K562 (cell line): Measurements from ENCODE around the gene BCAN. TPM values are rescaled to one million over a fixed set of nuclear protein-coding genes. Genes with fewer than 3 reads are reported as not detected.

ENCODE experiments used
- ADNP ChIP-seq: fragments of 200-800 bp; sonication (Bioruptor generic); IDR thresholded peaks from 2 replicates; pipeline ENCODE4 v1.6.1; 2016; ENCODE audit warnings: missing genetic modification characterization, missing compliant biosample characterization
- NELFE ChIP-seq: IDR thresholded peaks from 2 replicates; pipeline ENCODE4 v1.6.1; 2011; ENCODE audit warnings: mild to moderate bottlenecking; ENCODE audit not compliant: insufficient read depth, insufficient read length
- PHB2 ChIP-seq: fragments of 450-650 bp; IDR thresholded peaks from 2 replicates; pipeline ENCODE4 v1.6.1; 2017; ENCODE audit warnings: low read depth
- POLR2A ChIP-seq: fragments of 450-650 bp; conservative IDR thresholded peaks from 2 replicates; pipeline ENCODE4 v1.6.1; 2016
- PRMT5 ChIP-seq: sonication (generic); formaldehyde crosslinking; IDR thresholded peaks from 2 replicates; pipeline ENCODE4 v1.5.0; 2020; ENCODE audit warnings: missing genetic modification reagents
- SRF ChIP-seq, 2 experiments: fragments of 250-450, 450-650 bp in 1 of 2; sonication (Bioruptor Pico) in 1 of 2; sonication (generic) in 1 of 2; formaldehyde crosslinking; IDR thresholded peaks; 2 replicates each; pipeline versions ENCODE4 v1.5.0 to v1.5.1; 2020 to 2022; ENCODE audit warnings: mild to moderate bottlenecking in 1 of 2, missing genetic modification reagents in 1 of 2
- ZNF134 ChIP-seq: fragments of 250-450 bp; sonication (Bioruptor Pico); conservative IDR thresholded peaks from 2 replicates; pipeline ENCODE4 v1.4.0; 2020
- ZNF175 ChIP-seq: fragments of 200-800 bp; sonication (Bioruptor generic); IDR thresholded peaks from 2 replicates; pipeline ENCODE4 v1.6.1; 2016; ENCODE audit warnings: low read depth, mild to moderate bottlenecking, missing genetic modification characterization, missing compliant biosample characterization
- ZNF232 ChIP-seq: sonication (generic); formaldehyde crosslinking; IDR thresholded peaks from 2 replicates; pipeline ENCODE4 v1.8.0; 2022; ENCODE audit warnings: mild to moderate bottlenecking, missing genetic modification reagents
- ZNF324 ChIP-seq: fragments of 250-450 bp; sonication (Bioruptor Pico); IDR thresholded peaks from 2 replicates; pipeline ENCODE4 v1.4.0; 2020; ENCODE audit warnings: mild to moderate bottlenecking
- ZNF696 ChIP-seq: fragments of 250-450 bp; sonication (Bioruptor Pico); conservative IDR thresholded peaks from 2 replicates; pipeline ENCODE4 v1.4.0; 2020; ENCODE audit warnings: mild to moderate bottlenecking, moderate library complexity
- ZNF830 ChIP-seq: fragments of 250-450 bp; sonication (Bioruptor Pico); IDR thresholded peaks from 2 replicates; pipeline ENCODE4 v1.5.0; 2021; ENCODE audit warnings: mild to moderate bottlenecking
- polyA plus RNA-seq, 8 experiments: library from polyadenylated mRNA; depleted of rRNA in 4 of 8; stranded (reverse) in 5 of 8; unstranded in 3 of 8; fragments of >200 nt; fragmentation: Nextera tagmentation in 2 of 8; fragmentation: Illumina TruSeq in 1 of 8; extraction: Ambion mirVana in 2 of 8; extraction: Trizol in 1 of 8; gene quantifications; 2 replicates each; pipeline versions ENCODE4 v1.2.1 to v1.2.3, GENCODE V29; 2011 to 2014; ENCODE audit warnings: inconsistent platforms in 1 of 8, missing spikeins in 1 of 8
- total RNA-seq, 7 experiments: library from RNA; depleted of rRNA in 6 of 7; stranded (reverse); fragments of >200 nt in 6 of 7; fragmentation: Illumina TruSeq in 2 of 7; extraction: Trizol in 2 of 7; gene quantifications; 2 replicates each; pipeline versions ENCODE4 v1.2.1 to v1.2.3, GENCODE V29; 2011 to 2021; ENCODE audit warnings: low replicate concordance in 1 of 7
- TF ChIP-seq, protein P1 (sequence below): sonication (generic); formaldehyde crosslinking; IDR thresholded peaks from 2 replicates; pipeline ENCODE4 v1.8.0; 2023; ENCODE audit warnings: missing genetic modification reagents, mild to moderate bottlenecking, borderline replicate concordance
- TF ChIP-seq, protein P2 (sequence below): fragments of 450-650 bp; formaldehyde crosslinking; IDR thresholded peaks from 2 replicates; pipeline ENCODE4 v1.4.0; 2022; ENCODE audit warnings: missing genetic modification characterization
- TF ChIP-seq, protein P3 (sequence below): IDR thresholded peaks from 3 replicates; pipeline ENCODE4 v1.6.1; 2011; ENCODE audit warnings: borderline replicate concordance, mild to moderate bottlenecking, moderate library complexity; ENCODE audit not compliant: insufficient read length; ENCODE audit errors: extremely low read depth
- TF ChIP-seq, protein P4 (sequence below): fragments of 250-450 bp; sonication (Bioruptor Pico); IDR thresholded peaks from 2 replicates; pipeline ENCODE4 v1.8.0; 2022; ENCODE audit warnings: moderate library complexity, mild to moderate bottlenecking, inconsistent platforms

Gene BCAN
- total and polyA plus RNA-seq, 9 of the 15 experiments (the other 6 are each of a cell fraction or from before 2014, with no cell fraction given), result 0.04 to 0.33 (median 0.14) TPM; not detected in 5

DNA sequence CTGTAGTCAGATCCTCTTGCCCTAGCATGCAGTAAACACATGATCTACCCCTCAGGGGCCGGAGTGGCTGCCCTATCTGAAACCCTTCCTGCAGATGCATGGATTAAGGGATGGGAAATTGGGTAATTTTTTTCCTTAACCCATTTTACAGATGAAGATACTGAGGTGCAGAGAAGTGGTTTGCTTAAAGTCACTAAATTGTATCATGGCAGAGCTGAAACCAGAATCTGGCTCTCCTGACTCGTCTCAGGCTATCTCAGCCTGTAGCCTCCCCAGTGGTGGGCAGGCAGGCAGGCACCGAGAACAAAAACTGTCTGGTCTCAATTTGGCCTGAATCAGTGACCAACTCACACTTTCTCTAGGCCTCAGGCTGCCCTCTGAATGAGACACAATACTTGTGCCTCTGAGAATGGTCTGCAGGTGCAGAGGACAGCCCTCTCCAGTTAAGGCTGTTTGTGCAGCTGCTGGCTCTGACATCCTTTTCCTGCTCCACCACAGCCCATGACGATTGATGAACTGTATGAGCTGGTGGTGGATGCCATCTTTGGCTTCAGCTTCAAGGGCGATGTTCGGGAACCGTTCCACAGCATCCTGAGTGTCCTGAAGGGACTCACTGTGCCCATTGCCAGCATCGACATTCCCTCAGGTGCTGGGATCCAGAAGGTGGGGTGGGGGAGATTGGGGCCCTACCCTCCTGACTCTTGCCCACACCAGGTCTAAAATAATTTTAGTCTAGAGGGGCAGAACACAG, 48.8 kb upstream of the BCAN start (continued):
- TF ChIP-seq, protein P1, sequence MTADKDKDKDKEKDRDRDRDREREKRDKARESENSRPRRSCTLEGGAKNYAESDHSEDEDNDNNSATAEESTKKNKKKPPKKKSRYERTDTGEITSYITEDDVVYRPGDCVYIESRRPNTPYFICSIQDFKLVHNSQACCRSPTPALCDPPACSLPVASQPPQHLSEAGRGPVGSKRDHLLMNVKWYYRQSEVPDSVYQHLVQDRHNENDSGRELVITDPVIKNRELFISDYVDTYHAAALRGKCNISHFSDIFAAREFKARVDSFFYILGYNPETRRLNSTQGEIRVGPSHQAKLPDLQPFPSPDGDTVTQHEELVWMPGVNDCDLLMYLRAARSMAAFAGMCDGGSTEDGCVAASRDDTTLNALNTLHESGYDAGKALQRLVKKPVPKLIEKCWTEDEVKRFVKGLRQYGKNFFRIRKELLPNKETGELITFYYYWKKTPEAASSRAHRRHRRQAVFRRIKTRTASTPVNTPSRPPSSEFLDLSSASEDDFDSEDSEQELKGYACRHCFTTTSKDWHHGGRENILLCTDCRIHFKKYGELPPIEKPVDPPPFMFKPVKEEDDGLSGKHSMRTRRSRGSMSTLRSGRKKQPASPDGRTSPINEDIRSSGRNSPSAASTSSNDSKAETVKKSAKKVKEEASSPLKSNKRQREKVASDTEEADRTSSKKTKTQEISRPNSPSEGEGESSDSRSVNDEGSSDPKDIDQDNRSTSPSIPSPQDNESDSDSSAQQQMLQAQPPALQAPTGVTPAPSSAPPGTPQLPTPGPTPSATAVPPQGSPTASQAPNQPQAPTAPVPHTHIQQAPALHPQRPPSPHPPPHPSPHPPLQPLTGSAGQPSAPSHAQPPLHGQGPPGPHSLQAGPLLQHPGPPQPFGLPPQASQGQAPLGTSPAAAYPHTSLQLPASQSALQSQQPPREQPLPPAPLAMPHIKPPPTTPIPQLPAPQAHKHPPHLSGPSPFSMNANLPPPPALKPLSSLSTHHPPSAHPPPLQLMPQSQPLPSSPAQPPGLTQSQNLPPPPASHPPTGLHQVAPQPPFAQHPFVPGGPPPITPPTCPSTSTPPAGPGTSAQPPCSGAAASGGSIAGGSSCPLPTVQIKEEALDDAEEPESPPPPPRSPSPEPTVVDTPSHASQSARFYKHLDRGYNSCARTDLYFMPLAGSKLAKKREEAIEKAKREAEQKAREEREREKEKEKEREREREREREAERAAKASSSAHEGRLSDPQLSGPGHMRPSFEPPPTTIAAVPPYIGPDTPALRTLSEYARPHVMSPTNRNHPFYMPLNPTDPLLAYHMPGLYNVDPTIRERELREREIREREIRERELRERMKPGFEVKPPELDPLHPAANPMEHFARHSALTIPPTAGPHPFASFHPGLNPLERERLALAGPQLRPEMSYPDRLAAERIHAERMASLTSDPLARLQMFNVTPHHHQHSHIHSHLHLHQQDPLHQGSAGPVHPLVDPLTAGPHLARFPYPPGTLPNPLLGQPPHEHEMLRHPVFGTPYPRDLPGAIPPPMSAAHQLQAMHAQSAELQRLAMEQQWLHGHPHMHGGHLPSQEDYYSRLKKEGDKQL (CRISPR knock-in tag), result no peak
- TF ChIP-seq NELFE (no peak), PHB2 (no peak), ADNP (peak; percentile 58; the same call in 1 of the 2 replicates), ZNF324 (no peak), PRMT5 (CRISPR knock-in tag) (no peak), ZNF175 (CRISPR knock-in tag) (no peak), ZNF232 (CRISPR knock-in tag) (no peak), SRF (CRISPR knock-in tag; IDR thresholded peaks at IDR 0.05) (no peak), ZNF830 (CRISPR knock-in tag) (no peak), ZNF696 (CRISPR knock-in tag) (no peak), POLR2A (peak; percentile 15; the same call in 1 of the 2 replicates), ZNF134 (CRISPR knock-in tag) (no peak)
- TF ChIP-seq, protein P2, sequence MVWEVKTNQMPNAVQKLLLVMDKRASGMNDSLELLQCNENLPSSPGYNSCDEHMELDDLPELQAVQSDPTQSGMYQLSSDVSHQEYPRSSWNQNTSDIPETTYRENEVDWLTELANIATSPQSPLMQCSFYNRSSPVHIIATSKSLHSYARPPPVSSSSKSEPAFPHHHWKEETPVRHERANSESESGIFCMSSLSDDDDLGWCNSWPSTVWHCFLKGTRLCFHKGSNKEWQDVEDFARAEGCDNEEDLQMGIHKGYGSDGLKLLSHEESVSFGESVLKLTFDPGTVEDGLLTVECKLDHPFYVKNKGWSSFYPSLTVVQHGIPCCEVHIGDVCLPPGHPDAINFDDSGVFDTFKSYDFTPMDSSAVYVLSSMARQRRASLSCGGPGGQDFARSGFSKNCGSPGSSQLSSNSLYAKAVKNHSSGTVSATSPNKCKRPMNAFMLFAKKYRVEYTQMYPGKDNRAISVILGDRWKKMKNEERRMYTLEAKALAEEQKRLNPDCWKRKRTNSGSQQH (CRISPR knock-in tag), result no peak
- TF ChIP-seq, protein P3, sequence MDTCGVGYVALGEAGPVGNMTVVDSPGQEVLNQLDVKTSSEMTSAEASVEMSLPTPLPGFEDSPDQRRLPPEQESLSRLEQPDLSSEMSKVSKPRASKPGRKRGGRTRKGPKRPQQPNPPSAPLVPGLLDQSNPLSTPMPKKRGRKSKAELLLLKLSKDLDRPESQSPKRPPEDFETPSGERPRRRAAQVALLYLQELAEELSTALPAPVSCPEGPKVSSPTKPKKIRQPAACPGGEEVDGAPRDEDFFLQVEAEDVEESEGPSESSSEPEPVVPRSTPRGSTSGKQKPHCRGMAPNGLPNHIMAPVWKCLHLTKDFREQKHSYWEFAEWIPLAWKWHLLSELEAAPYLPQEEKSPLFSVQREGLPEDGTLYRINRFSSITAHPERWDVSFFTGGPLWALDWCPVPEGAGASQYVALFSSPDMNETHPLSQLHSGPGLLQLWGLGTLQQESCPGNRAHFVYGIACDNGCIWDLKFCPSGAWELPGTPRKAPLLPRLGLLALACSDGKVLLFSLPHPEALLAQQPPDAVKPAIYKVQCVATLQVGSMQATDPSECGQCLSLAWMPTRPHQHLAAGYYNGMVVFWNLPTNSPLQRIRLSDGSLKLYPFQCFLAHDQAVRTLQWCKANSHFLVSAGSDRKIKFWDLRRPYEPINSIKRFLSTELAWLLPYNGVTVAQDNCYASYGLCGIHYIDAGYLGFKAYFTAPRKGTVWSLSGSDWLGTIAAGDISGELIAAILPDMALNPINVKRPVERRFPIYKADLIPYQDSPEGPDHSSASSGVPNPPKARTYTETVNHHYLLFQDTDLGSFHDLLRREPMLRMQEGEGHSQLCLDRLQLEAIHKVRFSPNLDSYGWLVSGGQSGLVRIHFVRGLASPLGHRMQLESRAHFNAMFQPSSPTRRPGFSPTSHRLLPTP, result no peak
- TF ChIP-seq, protein P4, sequence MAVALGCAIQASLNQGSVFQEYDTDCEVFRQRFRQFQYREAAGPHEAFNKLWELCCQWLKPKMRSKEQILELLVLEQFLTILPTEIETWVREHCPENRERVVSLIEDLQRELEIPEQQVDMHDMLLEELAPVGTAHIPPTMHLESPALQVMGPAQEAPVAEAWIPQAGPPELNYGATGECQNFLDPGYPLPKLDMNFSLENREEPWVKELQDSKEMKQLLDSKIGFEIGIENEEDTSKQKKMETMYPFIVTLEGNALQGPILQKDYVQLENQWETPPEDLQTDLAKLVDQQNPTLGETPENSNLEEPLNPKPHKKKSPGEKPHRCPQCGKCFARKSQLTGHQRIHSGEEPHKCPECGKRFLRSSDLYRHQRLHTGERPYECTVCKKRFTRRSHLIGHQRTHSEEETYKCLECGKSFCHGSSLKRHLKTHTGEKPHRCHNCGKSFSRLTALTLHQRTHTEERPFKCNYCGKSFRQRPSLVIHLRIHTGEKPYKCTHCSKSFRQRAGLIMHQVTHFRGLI, result no peak
